Measurements from ENCODE around the gene STUM.

DNA sequence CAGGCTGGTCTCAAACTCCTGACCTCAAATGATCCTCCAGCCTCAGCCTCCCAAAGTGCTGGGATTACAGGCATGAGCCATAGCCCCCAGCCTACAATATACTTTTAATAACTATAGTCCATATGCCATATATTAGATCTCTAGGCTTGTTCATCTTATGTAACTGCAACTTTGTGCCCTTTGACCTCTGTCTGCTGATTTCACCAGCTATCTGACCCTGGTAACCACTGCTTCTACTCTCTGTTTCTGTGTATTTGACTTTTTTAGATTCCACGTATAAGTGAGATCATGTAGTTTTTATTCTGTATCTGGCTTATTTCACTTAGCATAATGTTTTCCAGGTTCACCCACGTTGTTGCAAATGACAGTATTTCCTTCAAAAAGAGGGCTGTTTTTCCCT, 25.5 kb downstream of the STUM start:
- TF ChIP-seq CTCF (IDR thresholded peaks at IDR 0.05), result no peak
- no peak for TF ChIP-seq POLR2AphosphoS5 (IDR thresholded peaks at IDR 0.05; ENCODE audit: low read depth, low read length)

Measured in Panc1 (cell line).